Liver (tissue), 9 donors: ENCODE measurements around the gene ST7. TPM values are rescaled to one million over a fixed set of nuclear protein-coding genes. Genes with fewer than 3 reads are reported as not detected.

Experiments
- DNase-seq: peaks from one replicate; pipeline ENCODE4 v3.0.0-alpha.2; 2017; ENCODE audit warnings: low spot score
- H3K27ac ChIP-seq, 2 donors: one replicate each; pipeline ENCODE4 v1.7.0; 2013; ENCODE audit warnings: inconsistent platforms in 2 of 2, low read length in 2 of 2, control low read depth in 1 of 2, low read depth in 1 of 2, mild to moderate bottlenecking in 1 of 2
- H3K27me3 ChIP-seq, 4 donors: one replicate each; pipeline versions ENCODE4 v1.6.1 to v1.7.0; 2013; ENCODE audit warnings: low read length in 3 of 4, inconsistent platforms in 1 of 4, mild to moderate bottlenecking in 1 of 4, moderate library complexity in 1 of 4; ENCODE audit not compliant: control insufficient read depth in 4 of 4, insufficient read depth in 4 of 4
- H3K36me3 ChIP-seq, 4 donors: one replicate each; pipeline versions ENCODE4 v1.6.1 to v1.7.0; 2013; ENCODE audit warnings: low read length in 3 of 4, mild to moderate bottlenecking in 3 of 4, low read depth in 1 of 4, moderate library complexity in 1 of 4; ENCODE audit not compliant: control insufficient read depth in 4 of 4, insufficient read depth in 3 of 4
- H3K4me1 ChIP-seq, 4 donors: one replicate each; pipeline versions ENCODE4 v1.6.1 to v1.7.0; 2013; ENCODE audit warnings: low read length in 3 of 4, mild to moderate bottlenecking in 3 of 4, moderate library complexity in 1 of 4; ENCODE audit not compliant: control insufficient read depth in 4 of 4, insufficient read depth in 4 of 4
- H3K4me3 ChIP-seq, 3 donors: one replicate each; pipeline versions ENCODE4 v1.6.1 to v1.7.0; 2013; ENCODE audit warnings: low read length in 3 of 3, control low read depth in 1 of 3, low read depth in 1 of 3, mild to moderate bottlenecking in 1 of 3
- H3K9ac ChIP-seq, 2 donors: one replicate each; pipeline ENCODE4 v1.7.0; 2013; ENCODE audit warnings: low read length in 2 of 2, mild to moderate bottlenecking in 2 of 2, moderate library complexity in 2 of 2, control low read depth in 1 of 2, low read depth in 1 of 2
- H3K9me3 ChIP-seq, 4 donors: one replicate each; pipeline versions ENCODE4 v1.6.1 to v1.7.0; 2013; ENCODE audit warnings: low read length in 3 of 4; ENCODE audit not compliant: control insufficient read depth in 4 of 4
- ATF3 ChIP-seq: IDR thresholded peaks from 2 replicates; pipeline ENCODE4 v1.6.1; 2016; ENCODE audit warnings: antibody characterized with exemption
- CTCF ChIP-seq: fragments of 150-350 bp; IDR thresholded peaks from 2 replicates; pipeline ENCODE4 v1.5.1; 2017; ENCODE audit warnings: improper control_type of control experiment, low read depth, low read length; ENCODE audit not compliant: missing input control
- EGR1 ChIP-seq, 2 donors: IDR thresholded peaks; 2 replicates each; pipeline ENCODE4 v1.6.1; 2016 to 2018; ENCODE audit warnings: antibody characterized with exemption in 2 of 2, low read depth in 2 of 2
- FOXA1 ChIP-seq: IDR thresholded peaks from 2 replicates; pipeline ENCODE4 v1.6.1; 2016; ENCODE audit warnings: antibody characterized with exemption
- FOXA2 ChIP-seq: IDR thresholded peaks from 2 replicates; pipeline ENCODE4 v1.6.1; 2016; ENCODE audit warnings: antibody characterized with exemption
- GABPA ChIP-seq, 2 donors: IDR thresholded peaks in 1 of 2; conservative IDR thresholded peaks in 1 of 2; 2 replicates each; pipeline ENCODE4 v1.6.1; 2016; ENCODE audit warnings: antibody characterized with exemption in 2 of 2, mild to moderate bottlenecking in 1 of 2, moderate library complexity in 1 of 2
- HNF4A ChIP-seq, 2 donors: conservative IDR thresholded peaks; 2 replicates each; pipeline ENCODE4 v1.6.1; 2016; ENCODE audit warnings: antibody characterized with exemption in 2 of 2, mild to moderate bottlenecking in 2 of 2
- HNF4G ChIP-seq: IDR thresholded peaks from 2 replicates; pipeline ENCODE4 v1.6.1; 2016; ENCODE audit warnings: antibody characterized with exemption
- JUND ChIP-seq, 2 donors: IDR thresholded peaks; 2 replicates each; pipeline ENCODE4 v1.6.1; 2016; ENCODE audit warnings: antibody characterized with exemption in 2 of 2
- MAX ChIP-seq: IDR thresholded peaks from 2 replicates; pipeline ENCODE4 v1.6.1; 2016; ENCODE audit warnings: antibody characterized with exemption
- NR2F2 ChIP-seq: IDR thresholded peaks from 2 replicates; pipeline ENCODE4 v1.6.1; 2016; ENCODE audit warnings: antibody characterized with exemption
- RAD21 ChIP-seq, 2 donors: IDR thresholded peaks; 2 replicates each; pipeline ENCODE4 v1.6.1; 2016; ENCODE audit warnings: antibody characterized with exemption in 2 of 2, mild to moderate bottlenecking in 2 of 2
- REST ChIP-seq: IDR thresholded peaks from 2 replicates; pipeline ENCODE4 v1.6.1; 2016; ENCODE audit warnings: antibody characterized with exemption, mild to moderate bottlenecking
- RXRA ChIP-seq, 2 donors: IDR thresholded peaks; 2 replicates each; pipeline ENCODE4 v1.6.1; 2017 to 2018; ENCODE audit warnings: antibody characterized with exemption in 2 of 2, mild to moderate bottlenecking in 1 of 2
- SP1 ChIP-seq: IDR thresholded peaks from 2 replicates; pipeline ENCODE4 v1.6.1; 2018; ENCODE audit warnings: antibody characterized with exemption, mild to moderate bottlenecking
- TAF1 ChIP-seq: conservative IDR thresholded peaks from 2 replicates; pipeline ENCODE4 v1.6.1; 2016; ENCODE audit warnings: antibody characterized with exemption, mild to moderate bottlenecking
- YY1 ChIP-seq: IDR thresholded peaks from 2 replicates; pipeline ENCODE4 v1.6.1; 2016; ENCODE audit warnings: antibody characterized with exemption, mild to moderate bottlenecking
- ZBTB33 ChIP-seq: IDR thresholded peaks from 2 replicates; pipeline ENCODE4 v1.6.1; 2016; ENCODE audit warnings: antibody characterized with exemption
- WGBS: extraction: QIAGEN DNeasy Blood & Tissue Kit; methylation state at CpG from one replicate; pipeline ENCODE4 v1.1.7; 2013; 5-methylcytosine and 5-hydroxymethylcytosine counted together
- polyA plus RNA-seq, 2 donors: library from polyadenylated mRNA; stranded (reverse) in 1 of 2; unstranded in 1 of 2; fragments of 200-250 nt in 1 of 2; fragments of >200 nt in 1 of 2; fragmentation: Nextera tagmentation in 1 of 2; extraction: Ambion mirVana in 1 of 2; gene quantifications; one replicate each; pipeline versions ENCODE4 v1.2.1 to v1.2.3, GENCODE V29; 2013 to 2015
- total RNA-seq, 2 donors: library from RNA; depleted of rRNA; stranded (reverse); fragments of >200 nt; gene quantifications; one replicate each; pipeline ENCODE4 v1.2.3, GENCODE V29; 2014
- donor health status: healthy.
- donor health status: healthy.
- donor health status: healthy.
- donor health status: healthy.
- donor health status: healthy.

Gene ST7
- total and polyA plus RNA-seq, 4 donors = 13.5 to 30.7 (median 22.6) TPM

GRCh38 chr7:117188949-117189592 is 235.8 kb downstream of the ST7 start:
- Histone ChIP-seq H3K9ac (no peak overlapping the region), H3K4me1 (no peaks in the 10 kb centered on the region), H3K9me3 (no peaks in the 10 kb centered on the region), H3K27ac (no peak overlapping the region), H3K27me3 (no peaks in the 10 kb centered on the region), H3K36me3 (peaks cover 0 to 12% (median 8%) of the 10 kb centered on the region in 4 donors), H3K4me3 (no peak overlapping the region)
- TF ChIP-seq HNF4G (no peak), REST (no peak), EGR1 (IDR thresholded peaks at IDR 0.05; ENCODE audit: low read depth in 2 of 2) (no peak), YY1 (no peak), ATF3 (no peak), FOXA1 (no peak), NR2F2 (no peak), SP1 (no peak), GABPA (IDR thresholded peaks at IDR 0.05 in 1 of 2, conservative IDR thresholded peaks at IDR 0.05 in 1 of 2) (no peak), HNF4A (conservative IDR thresholded peaks at IDR 0.05) (no peak), MAX (no peak), TAF1 (no peak), JUND (IDR thresholded peaks at IDR 0.05) (no peak), RXRA (IDR thresholded peaks at IDR 0.05) (no peak), CTCF (no peak), FOXA2 (no peak), RAD21 (IDR thresholded peaks at IDR 0.05) (no peak), ZBTB33 (no peak)
- no peak for DNase-seq
- WGBS = 96% methylated on average over 5 of the region's 5 CpGs
